GM21825 (cell line): Measurements from ENCODE around the gene NCS1.
"Not testable (repeated sequence)": the region's sequence is repeated elsewhere in the genome, so short reads cannot be mapped to it uniquely, and the experiment has no call there.

ENCODE experiments used
- ATAC-seq: cut with Tn5 transposase; IDR thresholded peaks from one replicate; pipeline ENCODE4 v1.9.1; 2021; ENCODE audit warnings: mild to moderate bottlenecking, moderate library complexity; ENCODE audit not compliant: unreplicated experiment

NCS1 gene

GRCh38 chr9:130235558-130236435, 63.6 kb downstream of the NCS1 start:
- ATAC-seq, result no peak

- no peak for ATAC-seq
These were observed 64.3 kb downstream of the NCS1 start for GRCh38 chr9:130236436-130236985.

- ATAC-seq, result no peak
These were observed 64.9 kb downstream of the NCS1 start for GRCh38 chr9:130237076-130237475.

- no peak for ATAC-seq
These were observed 65.7 kb downstream of the NCS1 start for GRCh38 chr9:130237763-130238524.

GRCh38 chr9:130239363-130239695, 67.1 kb downstream of the NCS1 start:
- peak; percentile 6 for ATAC-seq

GRCh38 chr9:130239741-130240241, 67.6 kb downstream of the NCS1 start:
- peak; percentile 62 for ATAC-seq

GRCh38 chr9:130240410-130241197, 68.4 kb downstream of the NCS1 start:
- ATAC-seq, result no peak

GRCh38 chr9:130241198-130241535, 69.0 kb downstream of the NCS1 start:
- no peak for ATAC-seq

- no peak for ATAC-seq
These were observed 70.2 kb downstream of the NCS1 start for GRCh38 chr9:130242270-130243014.

- no peak for ATAC-seq
These were observed 71.0 kb downstream of the NCS1 start for GRCh38 chr9:130243015-130243881.

- ATAC-seq, result no peak
These were observed 71.6 kb downstream of the NCS1 start for GRCh38 chr9:130243882-130244170.

GRCh38 chr9:130244548-130245165, 72.5 kb downstream of the NCS1 start:
- no peak for ATAC-seq

- ATAC-seq, result no peak
These were observed 73.3 kb downstream of the NCS1 start for GRCh38 chr9:130245474-130245873.

- ATAC-seq, result no peak
These were observed 73.9 kb downstream of the NCS1 start for GRCh38 chr9:130246126-130246525.

- no peak for ATAC-seq
These were observed 82.8 kb downstream of the NCS1 start for GRCh38 chr9:130254747-130255630.

GRCh38 chr9:130255631-130256134, 83.5 kb downstream of the NCS1 start:
- ATAC-seq, result no peak

- no peak for ATAC-seq
These were observed 84.4 kb downstream of the NCS1 start for GRCh38 chr9:130256644-130257043.

GRCh38 chr9:130258137-130258536, 85.9 kb downstream of the NCS1 start:
- not testable (repeated sequence) for ATAC-seq
